Inflammatory macrophage treated with lipopolysaccharide for 4 hours (primary cell): Measurements from ENCODE around the gene SNTG2.

Experiments
- DNase-seq: peaks from one replicate; pipeline ENCODE4 v3.0.0-alpha.2; 2020

SNTG2 gene

GRCh38 chr2:926896-927295 is 23.8 kb upstream of the SNTG2 start:
- no peak for DNase-seq

GRCh38 chr2:929011-929735 is 21.5 kb upstream of the SNTG2 start:
- no peak for DNase-seq

- no peak for DNase-seq
Observed at GRCh38 chr2:929925-930324, 20.7 kb upstream of the SNTG2 start.

- DNase-seq, result no peak
Observed at GRCh38 chr2:930935-931334, 19.7 kb upstream of the SNTG2 start.

GRCh38 chr2:932320-933115 is 18.1 kb upstream of the SNTG2 start:
- no peak for DNase-seq

GRCh38 chr2:933734-934295 is 16.8 kb upstream of the SNTG2 start:
- no peak for DNase-seq

GRCh38 chr2:937530-937929 is 13.1 kb upstream of the SNTG2 start:
- no peak for DNase-seq

- no peak for DNase-seq
Observed at GRCh38 chr2:938181-939005, 12.3 kb upstream of the SNTG2 start.

GRCh38 chr2:939936-940601 is 10.6 kb upstream of the SNTG2 start:
- no peak for DNase-seq

GRCh38 chr2:941871-942270 is 8.8 kb upstream of the SNTG2 start:
- no peak for DNase-seq

- no peak for DNase-seq
Observed at GRCh38 chr2:942775-943460, 7.7 kb upstream of the SNTG2 start.

GRCh38 chr2:943461-943797 is 7.2 kb upstream of the SNTG2 start:
- DNase-seq, result no peak

GRCh38 chr2:943821-944220 is 6.8 kb upstream of the SNTG2 start:
- no peak for DNase-seq

GRCh38 chr2:944693-945092 is 6.0 kb upstream of the SNTG2 start:
- DNase-seq, result no peak

GRCh38 chr2:945104-945503 is 5.5 kb upstream of the SNTG2 start:
- no peak for DNase-seq

GRCh38 chr2:946073-946948 is 4.3 kb upstream of the SNTG2 start:
- DNase-seq, result peak; percentile 8

- DNase-seq, result no peak
Observed at GRCh38 chr2:949384-950079, 1.1 kb upstream of the SNTG2 start.

- no peak for DNase-seq
Observed at GRCh38 chr2:951224-952006, 766 bp downstream of the SNTG2 start.

- no peak for DNase-seq
Observed at GRCh38 chr2:953408-953807, 2.8 kb downstream of the SNTG2 start.
